Islet of Langerhans (tissue), 1 donor: ENCODE results near the gene PLA2G2F.

ENCODE experiments used
- FAIRE-seq: peaks from one replicate; lab custom pipeline; 2011; peaks lifted over from hg19 to GRCh38; lab: Jason Lieb, UNC

PLA2G2F gene

GRCh38 chr1:20191266-20191825 is 52.2 kb downstream of the PLA2G2F start:
- no peak for FAIRE-seq

- no peak for FAIRE-seq
Measured at GRCh38 chr1:20192364-20192763, 53.2 kb downstream of the PLA2G2F start.

- no peak for FAIRE-seq
Measured at GRCh38 chr1:20192871-20193411, 53.8 kb downstream of the PLA2G2F start.

- no peak for FAIRE-seq
Measured at GRCh38 chr1:20194224-20194623, 55.1 kb downstream of the PLA2G2F start.

GRCh38 chr1:20194757-20195461 is 55.8 kb downstream of the PLA2G2F start:
- no peak for FAIRE-seq

- no peak for FAIRE-seq
Measured at GRCh38 chr1:20195462-20195780, 56.3 kb downstream of the PLA2G2F start.

- FAIRE-seq: no peak
Measured at GRCh38 chr1:20197329-20197791, 58.2 kb downstream of the PLA2G2F start.

GRCh38 chr1:20198296-20198695 is 59.2 kb downstream of the PLA2G2F start:
- FAIRE-seq: no peak

- no peak for FAIRE-seq
Measured at GRCh38 chr1:20198918-20199317, 59.8 kb downstream of the PLA2G2F start.

- no peak for FAIRE-seq
Measured at GRCh38 chr1:20199403-20199802, 60.3 kb downstream of the PLA2G2F start.

GRCh38 chr1:20199840-20200239 is 60.7 kb downstream of the PLA2G2F start:
- no peak for FAIRE-seq
